Vagina (tissue), 2 donors: Measurements from ENCODE around the gene MGAT5B. TPM values are rescaled to one million over a fixed set of nuclear protein-coding genes. Genes with fewer than 3 reads are reported as not detected.
"Not testable (repeated sequence)": the region's sequence is repeated elsewhere in the genome, so short reads cannot be mapped to it uniquely, and the experiment has no call there.

Experiments used
- DNase-seq, 2 donors: peaks; one replicate each; pipeline ENCODE4 v3.0.0-alpha.2; 2017; ENCODE audit errors: extremely low spot score in 2 of 2
- H3K27ac ChIP-seq: fragments of 200-600 bp; sonication (generic); one replicate; pipeline ENCODE4 v1.5.1; 2019
- H3K27me3 ChIP-seq: fragments of 200-600 bp; sonication (generic); one replicate; pipeline ENCODE4 v1.5.1; 2019
- H3K36me3 ChIP-seq, 2 donors: fragments of 200-600 bp; sonication (generic); one replicate each; pipeline ENCODE4 v1.5.1; 2017 to 2019
- H3K4me1 ChIP-seq: fragments of 200-600 bp; sonication (generic); one replicate; pipeline ENCODE4 v1.5.1; 2019
- H3K4me3 ChIP-seq, 2 donors: fragments of 200-600 bp; sonication (generic); 1 replicate in 1 of 2; 2 replicates in 1 of 2; pipeline ENCODE4 v1.5.1; 2016 to 2019
- H3K9me3 ChIP-seq: fragments of 200-600 bp; sonication (generic); one replicate; pipeline ENCODE4 v1.5.1; 2019
- CTCF ChIP-seq, 3 experiments: fragments of 450-650 bp in 2 of 3; fragments of 200-600 bp in 1 of 3; sonication (generic) in 1 of 3; IDR thresholded peaks; one replicate each; pipeline ENCODE4 v1.5.1; 2017 to 2019; ENCODE audit warnings: antibody characterized with exemption in 3 of 3, mild to moderate bottlenecking in 2 of 3, moderate library complexity in 2 of 3
- POLR2A ChIP-seq, 2 donors: fragments of 450-650 bp; IDR thresholded peaks; one replicate each; pipeline ENCODE4 v1.6.1; 2017; ENCODE audit warnings: antibody characterized with exemption in 2 of 2, mild to moderate bottlenecking in 2 of 2, moderate library complexity in 2 of 2
- POLR2AphosphoS5 ChIP-seq, 2 donors: sonication (generic); formaldehyde crosslinking; IDR thresholded peaks; one replicate each; pipeline ENCODE4 v1.9.0; 2017; ENCODE audit warnings: antibody characterized with exemption in 2 of 2, mild to moderate bottlenecking in 2 of 2, low read depth in 1 of 2; ENCODE audit not compliant: insufficient read depth in 1 of 2
- intact Hi-C: fragments of 100-400 bp; cut with DNase I; formaldehyde crosslinking; loops from one replicate; pipeline ENCODE4 v1.15.1; 2023
- total RNA-seq: library from RNA; depleted of rRNA; stranded (reverse); fragments of >200 nt; gene quantifications from one replicate; pipeline ENCODE4 v1.2.3, GENCODE V29; 2016

The MGAT5B gene
- total RNA-seq, 1 donor from 2014 or later = 0.49 TPM

- no peak for TF ChIP-seq CTCF (IDR thresholded peaks at IDR 0.05)
- no peak for TF ChIP-seq POLR2A (IDR thresholded peaks at IDR 0.05)
- TF ChIP-seq POLR2AphosphoS5 (IDR thresholded peaks at IDR 0.05; ENCODE audit: insufficient read depth in 1 of 2, low read depth in 1 of 2) = no peak
- Histone ChIP-seq H3K27me3 (peaks cover 7% of the 10 kb centered on the region), H3K9me3 (no peaks in the 10 kb centered on the region), H3K36me3 (no peaks in the 10 kb centered on the region), H3K27ac (no peak overlapping the region), H3K4me1 (peaks cover 10% of the 10 kb centered on the region), H3K4me3 (no peak overlapping the region)
- no peak for DNase-seq
- intact Hi-C loops = no loop called here
Observed at GRCh38 chr17:76973040-76973439, 104.8 kb downstream of the MGAT5B start.

- Histone ChIP-seq H3K9me3 (no peaks in the 10 kb centered on the region), H3K4me1 (no peaks in the 10 kb centered on the region), H3K4me3 (no peak overlapping the region), H3K36me3 (no peaks in the 10 kb centered on the region), H3K27me3 (no peaks in the 10 kb centered on the region), H3K27ac (no peak overlapping the region)
- DNase-seq = no peak
- intact Hi-C loops = no loop called here
- no peak for TF ChIP-seq POLR2A (IDR thresholded peaks at IDR 0.05)
- no peak for TF ChIP-seq POLR2AphosphoS5 (IDR thresholded peaks at IDR 0.05; ENCODE audit: insufficient read depth in 1 of 2, low read depth in 1 of 2)
- no peak for TF ChIP-seq CTCF (IDR thresholded peaks at IDR 0.05)
Observed at GRCh38 chr17:76974721-76975120, 106.5 kb downstream of the MGAT5B start.

DNA sequence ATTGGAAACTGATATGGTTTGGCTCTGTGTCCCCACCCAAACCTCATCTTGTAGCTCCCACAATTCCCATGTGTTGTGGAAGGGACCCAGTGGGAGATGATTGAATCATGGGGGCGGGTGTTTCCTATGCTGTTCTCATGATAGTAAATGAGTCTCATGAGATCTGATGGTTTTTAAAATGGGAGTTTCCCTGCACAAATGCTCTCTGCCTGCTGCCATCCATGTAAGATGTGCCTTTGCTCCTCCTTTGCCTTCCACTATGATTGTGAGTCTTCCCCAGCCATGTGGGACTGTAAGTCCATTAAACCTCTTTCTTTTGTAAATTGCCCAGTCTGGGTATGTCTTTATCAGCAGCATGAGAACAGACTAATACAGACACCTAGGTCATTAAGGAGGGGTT is 109.8 kb downstream of the MGAT5B start:
- H3K27ac ChIP-seq, H3K4me3 ChIP-seq, H3K9me3 ChIP-seq, DNase-seq, H3K36me3 ChIP-seq, intact Hi-C loops, H3K4me1 ChIP-seq, H3K27me3 ChIP-seq: not testable (repeated sequence)

- TF ChIP-seq CTCF (IDR thresholded peaks at IDR 0.05) (no peak), POLR2A (IDR thresholded peaks at IDR 0.05) (no peak), POLR2AphosphoS5 (IDR thresholded peaks at IDR 0.05; ENCODE audit: insufficient read depth in 1 of 2, low read depth in 1 of 2) (no peak)
Observed at GRCh38 chr17:76981545-76982295, 113.5 kb downstream of the MGAT5B start.

GRCh38 chr17:76982408-76983074 is 114.3 kb downstream of the MGAT5B start:
- intact Hi-C loops = no loop called here
- H3K27me3 ChIP-seq = no peaks in the 10 kb centered on the region
- no peaks in the 10 kb centered on the region for H3K4me1 ChIP-seq
- no peaks in the 10 kb centered on the region for H3K9me3 ChIP-seq
- no peak overlapping the region for H3K27ac ChIP-seq
- no peak for DNase-seq
- H3K36me3 ChIP-seq = no peaks in the 10 kb centered on the region
- no peak for TF ChIP-seq CTCF (IDR thresholded peaks at IDR 0.05)
- no peak for TF ChIP-seq POLR2AphosphoS5 (IDR thresholded peaks at IDR 0.05; ENCODE audit: insufficient read depth in 1 of 2, low read depth in 1 of 2)
- no peak overlapping the region for H3K4me3 ChIP-seq

More at GRCh38 chr17:76981545-76982295, 113.5 kb downstream of the MGAT5B start:
- no peaks in the 10 kb centered on the region for H3K9me3 ChIP-seq
- intact Hi-C loops = no loop called here
- no peak for DNase-seq
- H3K27me3 ChIP-seq = no peaks in the 10 kb centered on the region
- no peaks in the 10 kb centered on the region for H3K36me3 ChIP-seq
- H3K4me3 ChIP-seq = no peak overlapping the region
- no peak overlapping the region for H3K27ac ChIP-seq
- H3K4me1 ChIP-seq = no peaks in the 10 kb centered on the region
